GM21717 (cell line): ENCODE measurements around the gene MGME1.
"Not testable (repeated sequence)": the region's sequence is repeated elsewhere in the genome, so short reads cannot be mapped to it uniquely, and the experiment has no call there.

Source experiments
- ATAC-seq: cut with Tn5 transposase; IDR thresholded peaks from one replicate; pipeline ENCODE4 v1.9.1; 2021; ENCODE audit warnings: mild to moderate bottlenecking, moderate library complexity; ENCODE audit not compliant: unreplicated experiment

The MGME1 gene

DNA sequence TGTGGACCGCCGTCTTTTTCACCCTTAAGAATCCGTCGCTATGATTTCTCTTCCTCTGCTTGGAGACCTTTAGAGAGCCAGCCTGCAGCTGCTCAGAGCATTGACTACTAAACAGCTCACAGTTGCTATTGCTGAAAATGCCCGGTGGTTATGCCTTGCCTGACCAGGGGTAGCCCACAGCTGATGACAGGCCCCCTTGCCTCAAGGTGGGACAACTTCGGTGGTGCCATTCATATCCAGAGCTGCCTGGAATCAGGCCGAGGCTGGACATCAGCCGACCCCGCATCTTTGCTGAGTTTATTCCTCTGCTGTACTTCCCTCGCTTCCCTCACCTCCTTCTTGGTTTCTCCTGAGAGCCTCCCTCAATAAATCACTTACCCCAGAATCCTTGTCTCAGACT, 49.3 kb downstream of the MGME1 start:
- no peak for ATAC-seq

- ATAC-seq, result no peak
Measured at GRCh38 chr20:18019068-18019467, 50.2 kb downstream of the MGME1 start.

DNA sequence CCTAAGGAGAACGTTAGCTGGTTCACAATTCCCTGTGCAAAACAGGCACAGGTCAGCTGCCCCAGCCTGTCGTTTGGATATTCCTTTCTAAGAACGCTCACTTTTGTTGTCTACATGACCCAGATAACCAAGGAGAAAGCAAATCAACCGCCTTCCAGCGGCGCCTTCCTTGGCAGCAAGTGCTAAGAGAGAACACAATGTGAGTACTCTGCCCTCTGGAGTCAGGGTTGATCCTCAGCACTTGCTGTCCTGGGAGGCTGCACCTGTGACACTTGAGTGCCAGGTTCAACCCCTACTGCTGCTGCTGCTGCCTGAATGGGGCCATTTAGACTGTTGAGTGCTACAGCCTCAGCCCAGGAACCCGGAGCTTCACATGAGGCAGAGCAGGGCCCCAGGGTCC, 52.1 kb downstream of the MGME1 start:
- ATAC-seq, result no peak

DNA sequence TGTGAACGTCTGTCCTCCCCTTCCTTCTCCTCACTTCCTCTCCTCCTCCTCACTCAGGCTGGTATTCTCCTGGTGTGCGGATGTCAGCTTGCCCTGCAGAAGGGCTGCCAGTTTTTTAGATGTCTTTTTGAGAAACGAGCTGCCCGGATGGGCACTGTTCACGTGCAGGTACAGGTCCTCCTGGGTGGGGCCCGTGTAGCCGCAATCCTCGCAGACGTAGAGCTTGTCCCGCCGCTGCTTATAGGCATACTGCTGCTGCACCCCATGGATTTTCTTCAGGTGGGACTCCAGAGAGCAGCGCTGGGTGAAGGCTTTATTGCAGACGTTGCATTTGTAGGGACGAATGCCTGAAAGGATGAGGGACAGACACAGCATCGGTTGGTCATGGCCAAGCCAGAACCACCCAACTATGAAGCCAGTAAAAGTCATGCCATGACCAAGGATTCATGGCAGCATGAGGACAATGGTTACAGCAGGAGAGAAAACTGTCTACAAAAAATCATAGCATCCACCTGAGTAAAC, 55.8 kb downstream of the MGME1 start:
- no peak for ATAC-seq

- ATAC-seq, result not testable (repeated sequence)
Measured at GRCh38 chr20:18027011-18027410, 58.2 kb downstream of the MGME1 start.

GRCh38 chr20:18030020-18030419, 61.2 kb downstream of the MGME1 start:
- ATAC-seq, result no peak

GRCh38 chr20:18031050-18031449, 62.2 kb downstream of the MGME1 start:
- ATAC-seq, result no peak

GRCh38 chr20:18031888-18032509, 63.2 kb downstream of the MGME1 start:
- ATAC-seq, result no peak

GRCh38 chr20:18032977-18033892, 64.4 kb downstream of the MGME1 start:
- no peak for ATAC-seq

DNA sequence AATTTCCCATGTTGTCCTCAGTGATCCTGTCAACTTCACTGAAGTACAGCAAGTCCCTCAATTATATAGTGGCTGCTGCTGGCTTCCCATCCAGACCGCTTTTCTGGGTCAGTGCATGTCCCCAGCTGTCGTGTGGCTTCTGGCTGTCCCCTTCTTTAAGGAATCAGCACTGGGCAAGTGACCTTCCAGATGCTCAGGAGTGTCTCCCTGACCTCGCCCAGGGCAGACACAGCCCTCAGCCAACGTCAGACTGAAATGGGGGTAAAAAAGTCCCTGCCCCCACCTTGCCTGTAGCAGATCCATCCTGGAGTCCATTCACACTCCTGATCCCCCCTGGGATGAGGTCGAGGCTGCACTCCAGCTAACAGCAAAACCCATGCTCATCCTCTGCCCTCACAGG, 65.2 kb downstream of the MGME1 start:
- ATAC-seq, result no peak

GRCh38 chr20:18039063-18039462, 70.2 kb downstream of the MGME1 start:
- no peak for ATAC-seq
